ENCODE data around the gene DLL4.

GRCh38 chr15:40963201-40963600 is 34.1 kb downstream of the DLL4 start:
- TF ChIP-seq REST (IDR thresholded peaks at IDR 0.05; ENCODE audit: low read depth, low read length) (no peak), POLR2A (IDR thresholded peaks at IDR 0.05; ENCODE audit: low read depth, low read length) (no peak), POU2F2 (IDR thresholded peaks at IDR 0.05; ENCODE audit: borderline replicate concordance, low read depth, low read length) (no peak), EGR1 (IDR thresholded peaks at IDR 0.05; ENCODE audit: borderline replicate concordance in 1 of 2, low read depth in 2 of 2, low read length in 2 of 2) (no peak)

All from GM12878 (cell line).